CD14-positive monocyte (primary cell): ENCODE data around the gene PLK1. TPM values are rescaled to one million over a fixed set of nuclear protein-coding genes. Genes with fewer than 3 reads are reported as not detected.

Experiments used
- DNase-seq, 3 donors: peaks; one replicate each; pipeline ENCODE4 v3.0.0-alpha.2; 2011 to 2022
- H2AFZ ChIP-seq: 2 replicates; pipeline ENCODE4 v1.6.0; 2012; ENCODE audit warnings: mild to moderate bottlenecking, low read depth, low read length, inconsistent platforms; ENCODE audit not compliant: insufficient read depth, poor library complexity, severe bottlenecking
- H3K27ac ChIP-seq, 2 donors: 1 replicate in 1 of 2; 2 replicates in 1 of 2; pipeline ENCODE4 v1.5.1; 2012 to 2013; ENCODE audit warnings: low read length in 2 of 2, control low read depth in 1 of 2, inconsistent platforms in 1 of 2, low read depth in 1 of 2, mild to moderate bottlenecking in 1 of 2
- H3K27me3 ChIP-seq, 2 donors: one replicate each; pipeline versions ENCODE4 v1.6.0 to v1.6.1; 2011 to 2013; ENCODE audit warnings: low read length in 2 of 2; ENCODE audit not compliant: control insufficient read depth in 2 of 2, insufficient read depth in 2 of 2
- H3K36me3 ChIP-seq, 2 donors: replicated peaks in 1 of 2; 1 replicate in 1 of 2; 2 replicates in 1 of 2; pipeline versions ENCODE4 v1.5.1 to v1.6.1; 2012 to 2013; ENCODE audit warnings: low read length in 2 of 2, control low read depth in 1 of 2, inconsistent platforms in 1 of 2, mild to moderate bottlenecking in 1 of 2; ENCODE audit not compliant: insufficient read depth in 2 of 2, control insufficient read depth in 1 of 2
- H3K4me1 ChIP-seq, 2 donors: 1 replicate in 1 of 2; 2 replicates in 1 of 2; pipeline versions ENCODE4 v1.5.1 to v1.6.1; 2012 to 2013; ENCODE audit warnings: low read length in 2 of 2, control low read depth in 1 of 2, inconsistent platforms in 1 of 2, mild to moderate bottlenecking in 1 of 2, moderate library complexity in 1 of 2; ENCODE audit not compliant: insufficient read depth in 2 of 2, control insufficient read depth in 1 of 2
- H3K4me2 ChIP-seq: replicated peaks from 2 replicates; pipeline ENCODE3; 2012; ENCODE audit warnings: low read length, moderate library complexity, mild to moderate bottlenecking; ENCODE audit not compliant: poor library complexity, severe bottlenecking; ENCODE audit errors: extremely low read depth
- H3K4me3 ChIP-seq, 3 experiments: fragments of 200-600 bp in 1 of 3; sonication (generic) in 1 of 3; replicated peaks in 1 of 3; 1 replicate in 2 of 3; 2 replicates in 1 of 3; pipeline ENCODE4 v1.5.1; 2011 to 2013; ENCODE audit warnings: low read length in 3 of 3, mild to moderate bottlenecking in 3 of 3, control low read depth in 2 of 3, low read depth in 2 of 3, inconsistent platforms in 1 of 3, moderate library complexity in 1 of 3
- H3K79me2 ChIP-seq: 2 replicates; pipeline ENCODE4 v1.6.0; 2012; ENCODE audit warnings: mild to moderate bottlenecking, control low read depth, inconsistent platforms, low read length, moderate library complexity; ENCODE audit not compliant: insufficient read depth
- H3K9ac ChIP-seq: 2 replicates; pipeline ENCODE4 v1.6.0; 2017; ENCODE audit warnings: low read length, mild to moderate bottlenecking; ENCODE audit not compliant: insufficient read depth, poor library complexity, severe bottlenecking
- H3K9me3 ChIP-seq, 2 donors: replicated peaks in 1 of 2; 1 replicate in 1 of 2; 2 replicates in 1 of 2; pipeline versions ENCODE4 v1.5.1 to v1.6.1; 2012 to 2013; ENCODE audit warnings: low read length in 2 of 2, control low read depth in 1 of 2; ENCODE audit not compliant: control insufficient read depth in 1 of 2, insufficient read depth in 1 of 2
- H4K20me1 ChIP-seq: 2 replicates; pipeline ENCODE4 v1.6.0; 2012; ENCODE audit warnings: mild to moderate bottlenecking, low read length, control low read depth, moderate library complexity; ENCODE audit not compliant: insufficient read depth
- H3K27ac Mint-ChIP-seq, 7 donors: one replicate each; pipeline ENCODE4 v1.8.0; 2020; ENCODE audit warnings: mild to moderate bottlenecking in 7 of 7, mixed read lengths in 7 of 7, moderate library complexity in 6 of 7, inconsistent platforms in 2 of 7
- H3K27me3 Mint-ChIP-seq, 3 donors: one replicate each; pipeline ENCODE4 v1.8.0; 2021 to 2022; ENCODE audit warnings: low read depth in 3 of 3, mild to moderate bottlenecking in 3 of 3, mixed read lengths in 3 of 3, moderate library complexity in 3 of 3, inconsistent platforms in 1 of 3
- H3K36me3 Mint-ChIP-seq, 2 donors: one replicate each; pipeline ENCODE4 v1.8.0; 2020; ENCODE audit warnings: mixed read lengths in 2 of 2, inconsistent platforms in 1 of 2, mild to moderate bottlenecking in 1 of 2
- H3K4me1 Mint-ChIP-seq: one replicate; pipeline ENCODE4 v1.8.0; 2020; ENCODE audit warnings: mild to moderate bottlenecking, mixed read lengths
- H3K4me3 Mint-ChIP-seq, 2 donors: one replicate each; pipeline ENCODE4 v1.8.0; 2020; ENCODE audit warnings: mild to moderate bottlenecking in 2 of 2, mixed read lengths in 2 of 2, moderate library complexity in 1 of 2
- H3K9me3 Mint-ChIP-seq, 7 donors: one replicate each; pipeline ENCODE4 v1.8.0; 2020 to 2022; ENCODE audit warnings: mixed read lengths in 7 of 7, mild to moderate bottlenecking in 6 of 7, moderate library complexity in 6 of 7, inconsistent platforms in 2 of 7
- WGBS: methylation state at CpG from one replicate; pipeline ENCODE4 v1.1.5; 2013; ENCODE audit warnings: missing lambda C conversion rate; ENCODE audit not compliant: insufficient coverage; 5-methylcytosine and 5-hydroxymethylcytosine counted together
- intact Hi-C, 2 donors: fragments of 100-400 bp; cut with micrococcal nuclease; formaldehyde crosslinking; loops; one replicate each; pipeline versions ENCODE4 v1.15.0 to v1.15.1; 2023
- polyA plus RNA-seq, 3 donors: library from polyadenylated mRNA; depleted of rRNA in 1 of 3; unstranded in 2 of 3; stranded (reverse) in 1 of 3; fragments of 300-500 nt in 2 of 3; fragments of >200 nt in 1 of 3; fragmentation: Illumina TruSeq in 2 of 3; gene quantifications; 1 replicate in 2 of 3; 2 replicates in 1 of 3; pipeline ENCODE4 v1.2.3, GENCODE V29; 2012 to 2021
- TF ChIP-seq, protein P1 (sequence below): fragments of 200-600 bp; IDR thresholded peaks from one replicate; pipeline ENCODE4 v1.8.0; 2022; ENCODE audit warnings: antibody characterized with exemption, mild to moderate bottlenecking

Gene PLK1
- polyA plus RNA-seq, 3 donors, result 3.5 TPM; not detected in 2

- H4K20me1 ChIP-seq, result no peaks in the 10 kb centered on the region
- Mint-ChIP-seq H3K27me3 (peaks cover 4 to 10% (median 6%) of the 10 kb centered on the region in 3 donors), H3K27ac (peak overlapping the region in 3 of 7 donors; percentile 28 to 63 (median 35)), H3K4me3 (no peak overlapping the region), H3K4me1 (peaks cover 12% of the 10 kb centered on the region), H3K9me3 (no peaks in the 10 kb centered on the region), H3K36me3 (peaks cover 57 to 64% of the 10 kb centered on the region in 2 donors)
- H3K79me2 ChIP-seq, result peaks cover 6% of the 10 kb centered on the region
- no peak for DNase-seq
- H3K9me3 ChIP-seq, result no peaks in the 10 kb centered on the region
- no peak overlapping the region for H3K27ac ChIP-seq
- no peak overlapping the region for H3K9ac ChIP-seq
- 100% methylated on average over 5 of the region's 10 CpGs for WGBS
- H3K4me1 ChIP-seq, result peaks cover 5 to 8% of the 10 kb centered on the region in 2 donors
- H3K4me3 ChIP-seq, result no peak overlapping the region
- no peak overlapping the region for H2AFZ ChIP-seq
- intact Hi-C loops, result no loop called here
- no peaks in the 10 kb centered on the region for H3K27me3 ChIP-seq
- TF ChIP-seq, protein P1, sequence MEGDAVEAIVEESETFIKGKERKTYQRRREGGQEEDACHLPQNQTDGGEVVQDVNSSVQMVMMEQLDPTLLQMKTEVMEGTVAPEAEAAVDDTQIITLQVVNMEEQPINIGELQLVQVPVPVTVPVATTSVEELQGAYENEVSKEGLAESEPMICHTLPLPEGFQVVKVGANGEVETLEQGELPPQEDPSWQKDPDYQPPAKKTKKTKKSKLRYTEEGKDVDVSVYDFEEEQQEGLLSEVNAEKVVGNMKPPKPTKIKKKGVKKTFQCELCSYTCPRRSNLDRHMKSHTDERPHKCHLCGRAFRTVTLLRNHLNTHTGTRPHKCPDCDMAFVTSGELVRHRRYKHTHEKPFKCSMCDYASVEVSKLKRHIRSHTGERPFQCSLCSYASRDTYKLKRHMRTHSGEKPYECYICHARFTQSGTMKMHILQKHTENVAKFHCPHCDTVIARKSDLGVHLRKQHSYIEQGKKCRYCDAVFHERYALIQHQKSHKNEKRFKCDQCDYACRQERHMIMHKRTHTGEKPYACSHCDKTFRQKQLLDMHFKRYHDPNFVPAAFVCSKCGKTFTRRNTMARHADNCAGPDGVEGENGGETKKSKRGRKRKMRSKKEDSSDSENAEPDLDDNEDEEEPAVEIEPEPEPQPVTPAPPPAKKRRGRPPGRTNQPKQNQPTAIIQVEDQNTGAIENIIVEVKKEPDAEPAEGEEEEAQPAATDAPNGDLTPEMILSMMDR, result no peak
- peaks cover 48 to 63% of the 10 kb centered on the region in 2 donors for H3K36me3 ChIP-seq
- no peak overlapping the region for H3K4me2 ChIP-seq
Observed at GRCh38 chr16:23691483-23692189, 12.9 kb downstream of the PLK1 start.

- Histone ChIP-seq H2AFZ (no peak overlapping the region), H3K36me3 (peaks cover 43 to 57% of the 10 kb centered on the region in 2 donors), H3K9ac (no peak overlapping the region), H4K20me1 (no peaks in the 10 kb centered on the region), H3K4me2 (no peak overlapping the region), H3K27me3 (no peaks in the 10 kb centered on the region), H3K27ac (no peak overlapping the region), H3K4me1 (peaks cover 5 to 8% of the 10 kb centered on the region in 2 donors), H3K79me2 (no peaks in the 10 kb centered on the region), H3K9me3 (no peaks in the 10 kb centered on the region), H3K4me3 (no peak overlapping the region)
- H3K4me1 Mint-ChIP-seq, result peaks cover 12% of the 10 kb centered on the region
- H3K27ac Mint-ChIP-seq, result peak overlapping the region in 4 of 7 donors; percentile 11 to 46 (median 34)
- 93% methylated on average over 5 of the region's 6 CpGs for WGBS
- peaks cover 50 to 58% of the 10 kb centered on the region in 2 donors for H3K36me3 Mint-ChIP-seq
- intact Hi-C loops, result no loop called here
- no peaks in the 10 kb centered on the region for H3K9me3 Mint-ChIP-seq
- H3K27me3 Mint-ChIP-seq, result peaks cover 4 to 10% (median 6%) of the 10 kb centered on the region in 3 donors
- TF ChIP-seq, protein P1, result no peak
- H3K4me3 Mint-ChIP-seq, result no peak overlapping the region
- no peak for DNase-seq
Observed at GRCh38 chr16:23692190-23692837, 13.6 kb downstream of the PLK1 start.
